Right lobe of liver (tissue), 4 donors: ENCODE measurements around the gene CDC73.
"Not testable (repeated sequence)": the region's sequence is repeated elsewhere in the genome, so short reads cannot be mapped to it uniquely, and the experiment has no call there.

Source experiments
- POLR2A ChIP-seq: fragments of 450-650 bp; IDR thresholded peaks from one replicate; pipeline ENCODE4 v1.6.1; 2017; ENCODE audit warnings: antibody characterized with exemption, mild to moderate bottlenecking
- TF ChIP-seq, protein P1 (sequence below), 4 donors: fragments of 200-600 bp in 3 of 4; fragments of 450-650 bp in 1 of 4; IDR thresholded peaks; one replicate each; pipeline versions ENCODE4 v1.5.1 to v1.8.0; 2016 to 2022; ENCODE audit warnings: antibody characterized with exemption in 4 of 4, mild to moderate bottlenecking in 2 of 4
- donor health status: DM: no; HTN: no; CAD: no.
- donor health status: DM: no; HTN: no; CAD: no.
- donor health status: DM: no; HTN: yes; CAD: no.

DNA sequence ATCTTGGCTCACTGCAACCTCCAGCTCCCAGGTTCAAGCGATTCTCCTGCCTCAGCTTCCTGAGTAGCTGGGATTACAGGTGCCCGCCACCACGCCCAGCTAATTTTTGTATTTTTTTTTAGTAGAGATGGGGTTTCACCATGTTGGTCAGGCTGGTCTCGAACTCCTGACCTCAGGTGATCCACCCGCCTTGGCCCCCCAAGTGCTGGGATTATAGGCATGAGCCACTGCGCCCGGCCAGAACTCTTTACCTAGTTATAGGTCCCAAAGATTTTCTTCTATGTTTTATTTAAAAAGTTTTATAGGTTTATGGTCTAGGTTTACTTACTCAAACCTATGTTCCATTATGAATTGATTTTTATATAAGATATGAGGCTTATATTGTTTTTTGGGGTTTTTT, 145.0 kb downstream of the CDC73 start:
- TF ChIP-seq, protein P1, sequence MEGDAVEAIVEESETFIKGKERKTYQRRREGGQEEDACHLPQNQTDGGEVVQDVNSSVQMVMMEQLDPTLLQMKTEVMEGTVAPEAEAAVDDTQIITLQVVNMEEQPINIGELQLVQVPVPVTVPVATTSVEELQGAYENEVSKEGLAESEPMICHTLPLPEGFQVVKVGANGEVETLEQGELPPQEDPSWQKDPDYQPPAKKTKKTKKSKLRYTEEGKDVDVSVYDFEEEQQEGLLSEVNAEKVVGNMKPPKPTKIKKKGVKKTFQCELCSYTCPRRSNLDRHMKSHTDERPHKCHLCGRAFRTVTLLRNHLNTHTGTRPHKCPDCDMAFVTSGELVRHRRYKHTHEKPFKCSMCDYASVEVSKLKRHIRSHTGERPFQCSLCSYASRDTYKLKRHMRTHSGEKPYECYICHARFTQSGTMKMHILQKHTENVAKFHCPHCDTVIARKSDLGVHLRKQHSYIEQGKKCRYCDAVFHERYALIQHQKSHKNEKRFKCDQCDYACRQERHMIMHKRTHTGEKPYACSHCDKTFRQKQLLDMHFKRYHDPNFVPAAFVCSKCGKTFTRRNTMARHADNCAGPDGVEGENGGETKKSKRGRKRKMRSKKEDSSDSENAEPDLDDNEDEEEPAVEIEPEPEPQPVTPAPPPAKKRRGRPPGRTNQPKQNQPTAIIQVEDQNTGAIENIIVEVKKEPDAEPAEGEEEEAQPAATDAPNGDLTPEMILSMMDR (IDR thresholded peaks at IDR 0.05), result not testable (repeated sequence)
- TF ChIP-seq POLR2A, result not testable (repeated sequence)
